ENCODE data around the gene CLK4. TPM values are rescaled to one million over a fixed set of nuclear protein-coding genes. Genes with fewer than 3 reads are reported as not detected.

The CLK4 gene
- total and polyA plus RNA-seq, 2 of the 8 experiments (the other 6 are each of a cell fraction or from before 2014, with no cell fraction given), result 8.1 to 12.6 TPM

GRCh38 chr5:178590141-178590923 is 36.5 kb downstream of the CLK4 start, which contains the start of gene COL23A1:
Gene COL23A1 (minus strand): TSS chr5:178590393.
- no peaks in the 10 kb centered on the region for H3K36me3 ChIP-seq (ENCODE audit: control insufficient read depth in 2 of 4, insufficient read depth in 4 of 4, low read length in 3 of 4)
- H3K18ac ChIP-seq (ENCODE audit: extremely low read depth, low read length), result peak within 1 kb of the TSS; percentile 79; the same call in 1 of the 2 replicates
- no peak within 1 kb of the TSS for H2AK5ac ChIP-seq (ENCODE audit: low read depth, low read length)
- H4K20me1 ChIP-seq (replicated peaks in 1 of 2; ENCODE audit: control insufficient read depth in 1 of 2, insufficient read depth in 2 of 2, low read length in 2 of 2), result peaks cover 0 to 3% of the 10 kb centered on the region in 2 experiments
- no peak within 1 kb of the TSS for H3K56ac ChIP-seq (replicated peaks; ENCODE audit: insufficient read length, low read depth, low read length)
- H3K4me2 ChIP-seq (ENCODE audit: insufficient read depth in 1 of 2, low read depth in 2 of 2, low read length in 2 of 2), result peak within 1 kb of the TSS; percentile 91 to 97
- no peak within 1 kb of the TSS for H4K5ac ChIP-seq (ENCODE audit: insufficient read length, low read depth, low read length)
- no peaks in the 10 kb centered on the region for H3K79me1 ChIP-seq (ENCODE audit: low read depth, low read length)
- ChIA-PET CTCF (ENCODE audit: partially characterized antibody) (interaction anchor here (0.6 to 9.5 kb wide), 42 partner anchors 10 to 360 kb away, joined by 3 to 131 read pairs (median 4); no protein-coding TSS in a partner anchor), POLR2A (ENCODE audit: partially characterized antibody) (interaction anchor here (1.0 to 3.0 kb wide), 3 partner anchors 12 to 310 kb away, joined by 3 to 13 read pairs (median 11); partner anchors contain the start of gene CLK4)
- no peak within 1 kb of the TSS for H3K14ac ChIP-seq (ENCODE audit: insufficient read length)
- no peak within 1 kb of the TSS for H3K23ac ChIP-seq (ENCODE audit: insufficient read length)
- FAIRE-seq (peak; percentile 90), DNase-seq (ENCODE audit: low read depth in 1 of 2, low spot score in 2 of 2) (peak in 1 of 2 experiments; percentile 83)
- H4K91ac ChIP-seq (replicated peaks; ENCODE audit: insufficient read length, low read length), result peak within 1 kb of the TSS; percentile 87
- H3K4me1 ChIP-seq (replicated peaks in 1 of 4; ENCODE audit: control insufficient read depth in 3 of 4, insufficient read depth in 4 of 4, low read length in 3 of 4), result peaks cover 5 to 8% (median 7%) of the 10 kb centered on the region in 4 experiments
- no peak within 1 kb of the TSS for H3K9ac ChIP-seq (replicated peaks in 1 of 4; ENCODE audit: extremely low read depth in 1 of 4, low read depth in 3 of 4, low read length in 3 of 4)
- WGBS, 2 experiments (ENCODE audit: extremely low coverage in 1 of 2, insufficient coverage in 1 of 2, insufficient read length in 1 of 2, insufficient replicate concordance in 2 of 2, low coverage in 1 of 2, low lambda C conversion rate in 2 of 2, missing lambda C conversion rate in 1 of 2), result 3% methylated on average over 47 of the region's 78 CpGs; no CpG with 5 or more reads in 1 of the 2 experiments
- peaks cover 5 to 8% of the 10 kb centered on the region in 2 experiments; a peak in 3 of 4 replicates for H3K9me3 ChIP-seq (ENCODE audit: insufficient read depth in 2 of 2, low read depth in 1 of 2, low read length in 1 of 2)
- no peak within 1 kb of the TSS for H2BK120ac ChIP-seq (replicated peaks; ENCODE audit: low read depth, low read length)
- H2BK5ac ChIP-seq (ENCODE audit: low read depth, low read length), result no peak within 1 kb of the TSS
- H3K27ac ChIP-seq (ENCODE audit: low read depth, low read length), result no peak within 1 kb of the TSS
- H3K4me3 ChIP-seq (ENCODE audit: extremely low read depth in 1 of 4, insufficient read depth in 2 of 4, low read depth in 3 of 4, low read length in 4 of 4), result peak within 1 kb of the TSS; percentile 32 to 68 (median 57)
- H3K79me2 ChIP-seq (ENCODE audit: control insufficient read depth in 1 of 2, insufficient read depth in 2 of 2, low read length in 2 of 2), result no peaks in the 10 kb centered on the region
- H3K23me2 ChIP-seq (ENCODE audit: low read depth, low read length), result peaks cover 12% of the 10 kb centered on the region; the same call in 1 of the 2 replicates
- no peak within 1 kb of the TSS for H3K4ac ChIP-seq (replicated peaks; ENCODE audit: insufficient read length, low read depth, low read length)
- peak within 1 kb of the TSS; percentile 36; the same call in 1 of the 2 replicates for H2AFZ ChIP-seq (ENCODE audit: low read length)
- peak within 1 kb of the TSS; percentile 64; the same call in 1 of the 2 replicates for H2BK12ac ChIP-seq (ENCODE audit: low read depth, low read length)
- no peak within 1 kb of the TSS for H2BK20ac ChIP-seq (ENCODE audit: low read length)
- peak within 1 kb of the TSS; percentile 83 for H4K8ac ChIP-seq (ENCODE audit: extremely low read depth, insufficient read depth, low read length)
- peaks cover 13 to 28% (median 22%) of the 10 kb centered on the region in 4 experiments for H3K27me3 ChIP-seq (replicated peaks in 1 of 4; ENCODE audit: control insufficient read depth in 3 of 4, extremely low read depth in 1 of 4, insufficient read depth in 3 of 4, low read length in 3 of 4)
- H2BK15ac ChIP-seq (ENCODE audit: low read length), result 0 out of 2 replicates have a peak within 1 kb of the TSS, but pooled peaks have one; percentile 18
- TF ChIP-seq SP2 (IDR thresholded peaks at IDR 0.05; ENCODE audit: low read length) (no peak), TAF1 (IDR thresholded peaks at IDR 0.05; ENCODE audit: low read depth, low read length) (no peak), EP300 (IDR thresholded peaks at IDR 0.05; ENCODE audit: borderline replicate concordance in 1 of 2, low read depth in 2 of 2, low read length in 2 of 2) (no peak), POU5F1 (IDR thresholded peaks at IDR 0.05; ENCODE audit: low read depth, low read length) (no peak), RFX5 (IDR thresholded peaks at IDR 0.05; ENCODE audit: borderline replicate concordance, low read depth, low read length) (no peak), NANOG (IDR thresholded peaks at IDR 0.05; ENCODE audit: insufficient read depth, low read depth, low read length, poor library complexity, severe bottlenecking) (no peak), SIN3A (conservative IDR thresholded peaks at IDR 0.05 in 1 of 2, IDR thresholded peaks at IDR 0.05 in 1 of 2; ENCODE audit: low read depth in 1 of 2, low read length in 2 of 2) (0 out of 4 replicates have a peak, but pooled peaks of 1 of the 2 experiments have one; percentile 13), SIRT6 (IDR thresholded peaks at IDR 0.05; ENCODE audit: low read length) (no peak), SP1 (IDR thresholded peaks at IDR 0.05; ENCODE audit: low read depth, low read length) (no peak), YY1 (IDR thresholded peaks at IDR 0.05; ENCODE audit: low read depth, low read length) (no peak), BCL11A (IDR thresholded peaks at IDR 0.05; ENCODE audit: low read depth in 2 of 2, low read length in 2 of 2) (no peak)

All from H1 (cell line).